Stimulated activated CD8-positive, alpha-beta memory T cell treated with anti-CD3 and anti-CD28 coated beads, Interleukin-15, amount 100 ng/mL, for 48 hours (primary cell): ENCODE results near the gene CPOX.

Experiments used
- DNase-seq, 2 donors: peaks; one replicate each; pipeline ENCODE4 v3.0.0-alpha.2; 2020; ENCODE audit warnings: low read depth in 2 of 2

CPOX gene

DNA sequence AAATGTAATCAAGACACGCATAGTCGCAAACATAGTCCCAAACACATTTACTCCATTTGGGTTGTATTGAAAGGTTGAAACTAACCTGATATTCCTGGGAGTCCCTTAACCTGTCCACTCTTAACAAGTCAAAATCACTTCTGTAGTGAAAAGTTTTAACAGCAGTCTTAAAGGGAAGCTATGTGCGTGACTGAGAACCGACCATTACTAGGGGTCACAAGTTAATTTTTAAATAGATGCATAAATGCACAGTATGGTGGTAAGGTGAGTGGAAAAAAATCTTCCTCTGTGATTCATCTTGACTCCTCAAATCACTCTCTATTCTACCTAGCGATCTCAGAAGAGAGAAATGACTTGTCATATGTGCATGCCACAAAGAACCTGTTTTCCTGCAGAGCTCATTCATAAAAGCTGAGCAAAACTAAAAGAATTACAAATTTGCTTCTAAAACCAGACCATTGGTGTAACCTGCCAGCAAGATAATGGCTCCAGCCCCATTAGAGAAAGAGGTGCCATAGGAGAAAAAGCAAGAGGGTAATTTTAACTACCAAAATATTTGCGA, 56.9 kb downstream of the CPOX start:
- DNase-seq: no peak

DNA sequence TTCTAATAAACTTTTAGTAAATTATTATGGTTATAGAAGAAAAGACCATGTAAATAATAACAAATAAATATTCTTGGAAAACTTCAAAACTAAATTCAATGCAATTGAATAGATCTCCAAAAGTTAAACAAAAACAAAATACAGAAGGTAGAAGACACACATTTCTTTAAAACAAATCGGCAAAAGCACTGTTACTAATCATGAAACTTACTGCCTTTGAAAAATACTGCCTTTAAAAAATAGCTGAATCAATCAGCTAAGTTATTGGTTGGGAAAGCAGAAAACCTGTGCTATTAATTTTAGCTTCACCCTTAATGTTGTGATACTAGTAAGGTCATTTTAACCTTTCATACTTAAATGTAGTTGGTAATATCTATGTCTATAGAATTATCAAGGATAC, 58.7 kb downstream of the CPOX start:
- DNase-seq: no peak

DNA sequence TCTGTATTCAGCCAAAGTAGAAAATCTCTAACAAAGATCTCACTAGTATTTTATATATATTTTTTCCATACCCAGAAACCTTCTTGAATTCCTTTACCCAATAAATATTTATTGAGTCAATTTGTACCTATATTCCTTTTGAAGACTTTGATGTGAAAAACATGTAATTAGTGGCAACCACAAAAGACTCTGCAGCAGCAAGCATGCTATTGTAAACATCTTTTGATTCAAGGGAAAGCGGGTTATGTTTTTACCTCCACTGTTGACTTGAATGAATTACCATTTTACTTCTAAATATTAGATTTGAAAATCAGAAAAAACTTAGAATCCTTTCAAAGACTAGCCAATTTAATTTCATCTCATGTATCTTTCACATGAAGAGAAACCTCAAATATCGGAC, 59.2 kb downstream of the CPOX start:
- no peak for DNase-seq

DNA sequence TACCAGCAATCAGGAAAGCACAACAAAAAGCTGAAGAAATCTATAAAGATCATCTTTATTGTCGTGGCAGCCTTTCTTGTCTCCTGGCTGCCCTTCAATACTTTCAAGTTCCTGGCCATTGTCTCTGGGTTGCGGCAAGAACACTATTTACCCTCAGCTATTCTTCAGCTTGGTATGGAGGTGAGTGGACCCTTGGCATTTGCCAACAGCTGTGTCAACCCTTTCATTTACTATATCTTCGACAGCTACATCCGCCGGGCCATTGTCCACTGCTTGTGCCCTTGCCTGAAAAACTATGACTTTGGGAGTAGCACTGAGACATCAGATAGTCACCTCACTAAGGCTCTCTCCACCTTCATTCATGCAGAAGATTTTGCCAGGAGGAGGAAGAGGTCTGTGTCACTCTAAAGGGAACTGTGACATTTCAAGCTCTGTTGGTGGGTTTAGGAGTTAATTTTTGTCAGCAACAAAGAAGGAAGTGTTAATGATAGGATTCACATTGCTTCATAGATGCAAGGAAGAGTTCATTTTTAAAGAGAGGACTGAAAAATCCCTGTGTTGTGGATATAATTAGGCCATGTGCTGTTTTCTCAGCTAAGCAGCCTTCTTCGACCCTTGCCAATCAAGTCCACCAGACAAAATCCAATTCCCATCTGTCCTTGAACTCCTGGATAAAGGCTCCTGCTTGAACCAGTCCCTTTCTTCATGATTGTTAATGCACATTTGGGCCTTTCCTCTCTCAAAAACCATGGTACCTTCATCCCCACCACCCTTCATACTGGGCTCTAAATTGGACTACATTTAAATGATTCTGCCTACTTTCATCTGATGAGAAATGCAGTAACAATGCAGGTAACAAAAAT, 60.5 kb downstream of the CPOX start:
- DNase-seq: no peak

DNA sequence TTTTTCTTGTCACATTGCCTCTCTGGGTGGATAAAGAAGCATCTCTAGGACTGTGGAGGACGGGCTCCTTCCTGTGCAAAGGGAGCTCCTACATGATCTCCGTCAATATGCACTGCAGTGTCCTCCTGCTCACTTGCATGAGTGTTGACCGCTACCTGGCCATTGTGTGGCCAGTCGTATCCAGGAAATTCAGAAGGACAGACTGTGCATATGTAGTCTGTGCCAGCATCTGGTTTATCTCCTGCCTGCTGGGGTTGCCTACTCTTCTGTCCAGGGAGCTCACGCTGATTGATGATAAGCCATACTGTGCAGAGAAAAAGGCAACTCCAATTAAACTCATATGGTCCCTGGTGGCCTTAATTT, 61.2 kb downstream of the CPOX start:
- no peak for DNase-seq

DNA sequence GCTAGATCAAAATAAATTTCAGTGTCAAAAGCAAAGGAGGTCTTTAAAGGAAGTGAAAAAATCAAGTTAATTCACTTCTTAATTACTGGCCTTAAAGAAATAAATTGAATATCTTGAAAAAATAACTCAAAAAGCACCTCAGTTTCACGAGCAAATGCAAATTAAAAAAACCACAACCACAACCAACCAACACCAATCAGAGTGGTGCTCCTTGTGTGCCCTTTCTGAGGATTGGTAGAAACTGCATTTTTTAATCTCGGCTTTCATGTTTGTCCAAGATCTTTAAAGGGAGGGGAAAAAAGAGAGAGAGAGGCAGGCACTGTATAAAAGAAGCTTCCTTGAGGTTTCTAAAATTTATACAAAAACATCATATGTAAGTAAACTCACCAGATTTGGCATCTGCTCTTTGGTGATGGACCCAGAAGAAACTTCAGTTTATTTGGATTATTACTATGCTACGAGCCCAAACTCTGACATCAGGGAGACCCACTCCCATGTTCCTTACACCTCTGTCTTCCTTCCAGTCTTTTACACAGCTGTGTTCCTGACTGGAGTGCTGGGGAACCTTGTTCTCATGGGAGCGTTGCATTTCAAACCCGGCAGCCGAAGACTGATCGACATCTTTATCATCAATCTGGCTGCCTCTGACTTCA, 61.7 kb downstream of the CPOX start, which contains the start of gene GPR15:
GPR15 (plus strand) TSS at position 357 of the 653 bp plus-strand sequence; CDS start at position 413, 56 bp downstream.
- no peak for DNase-seq

DNA sequence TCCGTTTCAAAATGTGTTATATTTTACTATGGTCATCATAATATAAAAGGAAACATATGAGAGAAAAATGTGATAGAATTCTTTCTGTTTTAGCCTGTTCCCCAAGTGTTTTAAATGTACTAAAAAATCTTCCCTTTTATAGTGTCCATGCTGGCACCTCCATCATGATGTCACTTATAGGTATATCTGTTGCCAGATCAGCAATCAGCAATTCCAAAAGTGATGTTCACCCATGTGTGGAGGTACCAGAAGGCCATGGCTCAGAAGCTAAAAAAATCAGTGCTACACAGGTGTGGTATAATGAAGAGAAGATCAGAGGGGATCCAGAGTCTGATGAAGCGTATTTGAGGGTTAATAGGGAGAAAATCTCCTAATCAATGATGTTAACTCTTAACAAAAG, 62.7 kb downstream of the CPOX start:
- no peak for DNase-seq

DNA sequence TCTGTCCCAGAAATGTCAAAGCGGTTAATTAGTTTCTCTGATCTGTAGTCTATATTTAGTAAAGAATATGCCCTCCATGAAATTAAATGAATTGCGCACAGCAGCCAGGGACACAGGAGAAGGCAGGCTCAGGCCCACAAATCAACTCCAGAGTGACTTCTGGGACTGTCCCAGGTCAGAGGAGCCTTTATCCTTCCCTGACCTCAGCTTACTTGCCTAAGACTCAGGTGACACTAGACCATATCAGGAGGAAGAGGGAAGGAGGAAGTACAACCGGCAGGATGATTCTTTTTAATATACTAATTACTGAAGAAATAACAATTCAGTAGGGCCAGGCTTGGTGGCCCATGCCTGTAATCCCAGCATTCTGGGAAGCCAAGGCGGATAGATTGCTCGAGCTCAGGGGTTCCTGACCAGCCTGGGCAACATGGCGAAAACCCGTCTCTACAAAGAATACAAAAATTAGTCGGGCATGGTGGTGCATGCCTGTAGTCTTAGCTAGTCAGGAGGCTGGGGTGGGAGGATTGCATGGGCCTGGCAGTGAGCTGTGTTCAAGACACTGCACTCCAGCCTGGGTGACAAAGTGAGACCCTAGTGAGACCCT, 63.5 kb downstream of the CPOX start:
- DNase-seq: no peak
